T47D (cell line): ENCODE results near the gene ZNF326.
"Not testable (repeated sequence)": the region's sequence is repeated elsewhere in the genome, so short reads cannot be mapped to it uniquely, and the experiment has no call there.

ENCODE experiments used
- DNase-seq, 2 experiments: peaks; one replicate each; pipeline versions ENCODE4 v3.0.0 to v3.0.0-alpha.2; 2011 to 2012; ENCODE audit warnings: low read depth in 1 of 2, low spot score in 1 of 2
- JUND ChIP-seq: IDR thresholded peaks from 2 replicates; pipeline ENCODE4 v1.6.1; 2012; ENCODE audit warnings: low read depth
- in situ Hi-C: cut with HindIII; loops from 2 replicates; pipeline ENCODE4 v1.10.0; 2016; ENCODE audit warnings: low sequenced_read_pairs, low pct_unique_long_range_greater_than_20kb

The ZNF326 gene

GRCh38 chr1:89994231-89994804 is 592 bp upstream of the ZNF326 start:
- in situ Hi-C loops: no loop called here
- no peak for TF ChIP-seq JUND

GRCh38 chr1:89995598-89996449 is 914 bp downstream of the ZNF326 start:
- in situ Hi-C loops: no loop called here
- no peak for TF ChIP-seq JUND
- DNase-seq: no peak

More at GRCh38 chr1:89994231-89994804, 592 bp upstream of the ZNF326 start:
- no peak for DNase-seq

GRCh38 chr1:89996450-89997110 is 1.7 kb downstream of the ZNF326 start:
- no peak for TF ChIP-seq JUND
- in situ Hi-C loops: no loop called here
- no peak for DNase-seq

DNA sequence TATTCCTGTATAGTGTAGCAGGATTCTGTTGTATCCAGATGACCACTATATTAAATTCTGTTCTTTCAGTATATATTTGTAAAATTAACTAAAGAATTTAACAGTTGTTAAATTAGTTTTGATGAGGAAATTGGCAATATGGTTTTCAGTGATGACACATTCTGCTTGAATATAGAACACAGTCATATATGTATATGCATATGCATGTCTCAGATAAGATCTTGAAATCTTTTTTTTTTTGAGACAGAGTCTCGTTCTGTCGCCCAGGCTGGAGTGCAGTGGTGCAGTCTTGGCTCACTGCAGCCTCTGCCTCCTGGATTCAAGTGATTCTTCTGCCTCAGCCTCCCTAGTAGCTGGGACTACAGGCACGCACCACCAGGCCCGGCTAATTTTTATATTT is 2.2 kb downstream of the ZNF326 start:
- in situ Hi-C loops, DNase-seq: not testable (repeated sequence)

DNA sequence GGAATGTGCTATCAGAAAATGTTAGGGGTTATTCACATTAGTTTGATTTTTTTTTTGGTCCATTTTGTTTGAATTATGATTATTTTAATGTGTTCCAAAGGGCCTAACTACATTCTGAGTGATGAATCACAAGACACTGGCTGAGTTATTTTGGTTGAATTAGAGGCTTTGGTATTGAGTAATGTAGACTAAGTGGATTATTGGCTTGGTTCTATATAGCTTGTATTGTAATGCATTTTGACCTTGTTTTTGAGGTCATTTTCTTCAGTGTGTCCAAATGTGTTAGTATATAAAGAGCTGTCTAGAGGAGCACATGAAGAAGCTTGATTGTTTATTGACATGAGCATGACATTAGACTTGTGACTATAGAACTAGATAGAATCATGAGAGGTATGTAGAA is 3.4 kb downstream of the ZNF326 start:
- TF ChIP-seq JUND: no peak
- in situ Hi-C loops: no loop called here
- no peak for DNase-seq

GRCh38 chr1:89999208-89999607 is 4.3 kb downstream of the ZNF326 start:
- in situ Hi-C loops: no loop called here
- no peak for TF ChIP-seq JUND
- DNase-seq: no peak

- no peak for DNase-seq
- in situ Hi-C loops: no loop called here
- no peak for TF ChIP-seq JUND
Observed at GRCh38 chr1:89999628-90000027, 4.7 kb downstream of the ZNF326 start.

- TF ChIP-seq JUND: no peak
- DNase-seq: no peak
- in situ Hi-C loops: no loop called here
Observed at GRCh38 chr1:90000934-90001676, 6.2 kb downstream of the ZNF326 start.

DNA sequence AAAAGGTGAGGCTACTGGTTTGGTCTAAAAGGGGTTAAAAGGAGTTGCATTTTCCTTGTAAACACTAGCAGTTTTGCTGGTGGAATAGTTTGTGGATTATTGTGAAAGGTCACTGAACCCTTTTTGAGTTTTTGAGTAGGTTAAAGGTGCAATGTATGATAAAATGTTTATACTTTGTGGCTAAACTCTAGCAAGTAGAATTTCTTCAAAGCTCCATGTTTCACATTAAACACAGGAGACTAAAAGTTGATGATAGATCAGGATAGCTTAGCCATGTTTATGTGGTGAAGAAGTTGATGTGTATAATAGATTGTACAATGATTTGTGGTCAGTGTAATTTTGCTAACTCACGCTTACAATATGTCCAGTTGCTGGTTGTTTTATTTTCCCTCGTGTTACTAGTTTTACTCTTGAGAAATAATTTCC is 13.1 kb downstream of the ZNF326 start:
- no peak for DNase-seq
- in situ Hi-C loops: no loop called here
- no peak for TF ChIP-seq JUND

- DNase-seq: no peak
- in situ Hi-C loops: no loop called here
- no peak for TF ChIP-seq JUND
Observed at GRCh38 chr1:90012300-90012699, 17.4 kb downstream of the ZNF326 start.

DNA sequence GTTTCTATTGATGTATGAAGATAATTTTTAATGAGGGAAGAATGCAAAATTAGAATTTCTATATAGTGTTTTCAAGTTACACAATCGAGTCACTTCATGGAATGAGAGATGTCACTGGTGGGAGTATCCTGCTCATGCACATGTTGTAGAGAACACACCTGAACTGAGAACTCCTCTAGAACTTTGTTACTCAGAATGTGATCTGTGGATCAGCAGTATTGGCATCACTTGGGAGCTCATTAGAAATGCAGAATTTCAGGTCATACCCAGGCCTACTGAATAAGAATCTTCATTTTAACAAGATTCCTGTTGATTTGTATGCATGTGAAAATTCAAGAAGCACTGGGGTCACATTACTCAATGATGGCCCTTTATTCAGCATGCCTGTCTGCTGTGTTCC is 28.8 kb downstream of the ZNF326 start:
- in situ Hi-C loops: no loop called here
- no peak for TF ChIP-seq JUND
- no peak for DNase-seq

GRCh38 chr1:90027281-90027680 is 32.4 kb downstream of the ZNF326 start:
- no peak for DNase-seq
- TF ChIP-seq JUND: no peak
- in situ Hi-C loops: no loop called here
